Ascending aorta (tissue), 2 donors: ENCODE data around the gene RBM6. TPM values are rescaled to one million over a fixed set of nuclear protein-coding genes. Genes with fewer than 3 reads are reported as not detected.

Experiments
- DNase-seq, 2 donors: peaks; one replicate each; pipeline ENCODE4 v3.0.0-alpha.2; 2019; ENCODE audit warnings: low spot score in 2 of 2
- H3K27ac ChIP-seq, 2 donors: fragments of 200-600 bp; sonication (generic); one replicate each; pipeline ENCODE4 v1.5.1; 2016 to 2017; ENCODE audit warnings: mild to moderate bottlenecking in 1 of 2
- H3K27me3 ChIP-seq: fragments of 200-600 bp; sonication (generic); one replicate; pipeline ENCODE4 v1.5.1; 2017
- H3K36me3 ChIP-seq, 2 donors: fragments of 200-600 bp; sonication (generic); one replicate each; pipeline ENCODE4 v1.5.1; 2016
- H3K4me1 ChIP-seq, 2 donors: fragments of 200-600 bp; sonication (generic); one replicate each; pipeline ENCODE4 v1.5.1; 2016 to 2017; ENCODE audit warnings: mild to moderate bottlenecking in 1 of 2
- H3K4me3 ChIP-seq, 2 donors: fragments of 200-600 bp; sonication (generic); one replicate each; pipeline ENCODE4 v1.5.1; 2016 to 2017; ENCODE audit warnings: mild to moderate bottlenecking in 1 of 2
- H3K9me3 ChIP-seq, 2 donors: fragments of 200-600 bp; sonication (generic); one replicate each; pipeline ENCODE4 v1.5.1; 2016
- CTCF ChIP-seq, 3 experiments: fragments of 200-600 bp in 2 of 3; fragments of 450-650 bp in 1 of 3; sonication (generic) in 2 of 3; IDR thresholded peaks; one replicate each; pipeline ENCODE4 v1.5.1; 2016 to 2019; ENCODE audit warnings: antibody characterized with exemption in 3 of 3, mild to moderate bottlenecking in 1 of 3, moderate library complexity in 1 of 3
- intact Hi-C: fragments of 100-400 bp; cut with DNase I; formaldehyde crosslinking; loops from one replicate; pipeline ENCODE4 v1.15.1; 2023
- total RNA-seq: library from RNA; depleted of rRNA; stranded (reverse); fragments of >200 nt; gene quantifications from one replicate; pipeline ENCODE4 v1.1.0, GENCODE V29; 2016

RBM6 gene
- total RNA-seq, 1 donor from 2014 or later: 84.7 TPM

- intact Hi-C loops: loop anchor here (1.0 to 2.0 kb wide), 3 partner anchors 50 to 104 kb away; partner anchors contain the start of gene TRAIP
- peaks cover 16 to 22% of the 10 kb centered on the region in 2 donors for H3K36me3 ChIP-seq
- H3K9me3 ChIP-seq: no peaks in the 10 kb centered on the region
- no peaks in the 10 kb centered on the region for H3K27me3 ChIP-seq
- H3K4me1 ChIP-seq: peaks cover 0 to 14% of the 10 kb centered on the region in 2 donors
- H3K27ac ChIP-seq: peak overlapping the region; percentile 50
- H3K4me3 ChIP-seq: peak overlapping the region; percentile 5 to 53
- peak in 1 of 2 donors; percentile 76 for DNase-seq
- TF ChIP-seq CTCF (IDR thresholded peaks at IDR 0.05): peak; percentile 60 to 74 (median 63)
These were observed 33.7 kb upstream of the RBM6 start for GRCh38 chr3:49906073-49906743.

- Histone ChIP-seq H3K4me1 (peaks cover 0 to 17% of the 10 kb centered on the region in 2 donors), H3K4me3 (no peak overlapping the region), H3K27ac (no peak overlapping the region), H3K36me3 (peaks cover 21 to 33% of the 10 kb centered on the region in 2 donors), H3K9me3 (no peaks in the 10 kb centered on the region), H3K27me3 (no peaks in the 10 kb centered on the region)
- TF ChIP-seq CTCF (IDR thresholded peaks at IDR 0.05): no peak
- intact Hi-C loops: no loop called here
- no peak for DNase-seq
These were observed 31.4 kb upstream of the RBM6 start for GRCh38 chr3:49908373-49909199.

GRCh38 chr3:49910409-49911123 is 29.4 kb upstream of the RBM6 start:
- TF ChIP-seq CTCF (IDR thresholded peaks at IDR 0.05): no peak
- H3K27ac ChIP-seq: no peak overlapping the region
- H3K27me3 ChIP-seq: no peaks in the 10 kb centered on the region
- no peak overlapping the region for H3K4me3 ChIP-seq
- peaks cover 0 to 15% of the 10 kb centered on the region in 2 donors for H3K4me1 ChIP-seq
- no peaks in the 10 kb centered on the region for H3K9me3 ChIP-seq
- H3K36me3 ChIP-seq: peaks cover 21 to 33% of the 10 kb centered on the region in 2 donors
- intact Hi-C loops: no loop called here
- DNase-seq: no peak

DNA sequence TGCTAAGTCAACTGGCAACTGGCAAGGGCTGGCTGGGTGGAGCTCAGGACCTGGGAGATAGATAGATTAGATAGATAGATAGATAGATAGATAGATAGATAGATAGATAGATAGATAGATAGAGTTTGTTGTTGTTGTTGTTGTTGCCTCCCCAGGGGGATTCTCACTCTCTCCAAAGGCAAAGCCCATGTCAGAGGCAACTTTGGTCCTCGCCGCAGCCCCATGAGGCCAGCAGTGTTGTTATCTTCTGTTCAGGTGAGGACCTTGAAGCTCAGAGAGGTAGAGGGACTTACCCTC is 28.9 kb upstream of the RBM6 start:
- Histone ChIP-seq H3K4me1 (peaks cover 0 to 11% of the 10 kb centered on the region in 2 donors), H3K36me3 (peaks cover 21 to 33% of the 10 kb centered on the region in 2 donors), H3K27ac (no peak overlapping the region), H3K27me3 (no peaks in the 10 kb centered on the region), H3K4me3 (no peak overlapping the region), H3K9me3 (no peaks in the 10 kb centered on the region)
- intact Hi-C loops: no loop called here
- DNase-seq: no peak
- no peak for TF ChIP-seq CTCF (IDR thresholded peaks at IDR 0.05)

DNA sequence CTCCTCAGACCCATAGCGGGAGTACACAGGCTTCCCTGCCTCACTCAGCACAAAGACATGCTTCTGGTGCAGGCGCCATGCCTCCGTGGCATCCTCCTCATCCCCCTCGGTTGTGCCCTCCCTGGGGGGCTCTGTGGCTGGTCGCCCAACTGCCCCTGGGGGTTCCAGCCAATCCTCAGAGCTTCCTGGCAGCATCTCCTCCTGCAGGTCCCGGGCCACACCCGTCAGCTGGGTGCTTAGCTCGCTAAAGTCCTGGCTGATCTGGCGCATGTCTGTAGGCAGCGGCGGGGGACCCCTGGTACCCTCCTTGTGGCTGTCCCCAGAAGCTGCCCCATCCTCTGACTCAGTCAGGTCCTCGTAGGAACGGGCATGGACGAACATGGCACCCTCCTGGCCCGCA is 28.3 kb upstream of the RBM6 start:
- H3K36me3 ChIP-seq: peaks cover 21 to 33% of the 10 kb centered on the region in 2 donors
- H3K4me3 ChIP-seq: no peak overlapping the region
- H3K27ac ChIP-seq: no peak overlapping the region
- intact Hi-C loops: no loop called here
- H3K9me3 ChIP-seq: no peaks in the 10 kb centered on the region
- H3K4me1 ChIP-seq: peaks cover 0 to 6% of the 10 kb centered on the region in 2 donors
- H3K27me3 ChIP-seq: no peaks in the 10 kb centered on the region
- no peak for DNase-seq
- no peak for TF ChIP-seq CTCF (IDR thresholded peaks at IDR 0.05)
